ENCODE data around the gene TMEM201.

GRCh38 chr1:9649769-9650168 lies 61.1 kb downstream of the TMEM201 start:
- TF ChIP-seq ZBTB7A (IDR thresholded peaks at IDR 0.05; ENCODE audit: low read depth) (no peak), YY1 (IDR thresholded peaks at IDR 0.05; ENCODE audit: low read depth) (no peak), MAX (IDR thresholded peaks at IDR 0.05) (no peak), CEBPB (IDR thresholded peaks at IDR 0.05) (no peak)
- TF ChIP-seq, protein P1, sequence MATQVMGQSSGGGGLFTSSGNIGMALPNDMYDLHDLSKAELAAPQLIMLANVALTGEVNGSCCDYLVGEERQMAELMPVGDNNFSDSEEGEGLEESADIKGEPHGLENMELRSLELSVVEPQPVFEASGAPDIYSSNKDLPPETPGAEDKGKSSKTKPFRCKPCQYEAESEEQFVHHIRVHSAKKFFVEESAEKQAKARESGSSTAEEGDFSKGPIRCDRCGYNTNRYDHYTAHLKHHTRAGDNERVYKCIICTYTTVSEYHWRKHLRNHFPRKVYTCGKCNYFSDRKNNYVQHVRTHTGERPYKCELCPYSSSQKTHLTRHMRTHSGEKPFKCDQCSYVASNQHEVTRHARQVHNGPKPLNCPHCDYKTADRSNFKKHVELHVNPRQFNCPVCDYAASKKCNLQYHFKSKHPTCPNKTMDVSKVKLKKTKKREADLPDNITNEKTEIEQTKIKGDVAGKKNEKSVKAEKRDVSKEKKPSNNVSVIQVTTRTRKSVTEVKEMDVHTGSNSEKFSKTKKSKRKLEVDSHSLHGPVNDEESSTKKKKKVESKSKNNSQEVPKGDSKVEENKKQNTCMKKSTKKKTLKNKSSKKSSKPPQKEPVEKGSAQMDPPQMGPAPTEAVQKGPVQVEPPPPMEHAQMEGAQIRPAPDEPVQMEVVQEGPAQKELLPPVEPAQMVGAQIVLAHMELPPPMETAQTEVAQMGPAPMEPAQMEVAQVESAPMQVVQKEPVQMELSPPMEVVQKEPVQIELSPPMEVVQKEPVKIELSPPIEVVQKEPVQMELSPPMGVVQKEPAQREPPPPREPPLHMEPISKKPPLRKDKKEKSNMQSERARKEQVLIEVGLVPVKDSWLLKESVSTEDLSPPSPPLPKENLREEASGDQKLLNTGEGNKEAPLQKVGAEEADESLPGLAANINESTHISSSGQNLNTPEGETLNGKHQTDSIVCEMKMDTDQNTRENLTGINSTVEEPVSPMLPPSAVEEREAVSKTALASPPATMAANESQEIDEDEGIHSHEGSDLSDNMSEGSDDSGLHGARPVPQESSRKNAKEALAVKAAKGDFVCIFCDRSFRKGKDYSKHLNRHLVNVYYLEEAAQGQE (IDR thresholded peaks at IDR 0.05; ENCODE audit: low read depth), result no peak

All from Ishikawa (cell line).